ENCODE measurements around the gene ASCC1. TPM values are rescaled to one million over a fixed set of nuclear protein-coding genes. Genes with fewer than 3 reads are reported as not detected.
A peak's percentile ranks its signal among the peaks of the same experiment; 100 is the strongest.

Gene ASCC1
- total RNA-seq, 2 donors from 2014 or later = 14.8 to 38.3 TPM

DNA sequence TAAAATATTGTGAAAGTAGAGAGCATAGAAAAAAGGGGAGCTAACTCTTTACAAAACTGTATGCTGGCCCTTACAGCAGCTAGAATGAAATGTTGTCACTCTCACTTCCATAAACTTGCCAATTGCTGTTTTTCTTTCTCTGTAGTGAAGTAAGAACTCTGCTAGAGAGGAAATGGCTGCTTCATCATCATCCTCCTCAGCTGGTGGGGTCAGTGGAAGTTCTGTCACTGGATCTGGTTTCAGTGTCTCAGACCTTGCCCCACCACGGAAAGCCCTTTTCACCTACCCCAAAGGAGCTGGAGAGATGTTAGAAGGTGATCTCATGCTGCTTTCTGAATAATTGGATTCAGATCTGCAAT is 7.6 kb upstream of the ASCC1 start:
- H3K36me3 ChIP-seq = no peaks in the 10 kb centered on the region
- WGBS = 45% methylated on average over 1 of the region's 1 CpG
- intact Hi-C loops (cut with DNase I) = no loop called here
- TF ChIP-seq POLR2A (IDR thresholded peaks at IDR 0.05) = no peak
- TF ChIP-seq CTCF (IDR thresholded peaks at IDR 0.05) = no peak
- H3K27ac ChIP-seq = peak overlapping the region; percentile 65 to 66
- DNase-seq (ENCODE audit: low spot score) = no peak
- H3K9me3 ChIP-seq = no peaks in the 10 kb centered on the region
- no peaks in the 10 kb centered on the region for H3K4me1 ChIP-seq (replicated peaks)
- H3K4me3 ChIP-seq = no peak overlapping the region
- H3K27me3 ChIP-seq (replicated peaks; ENCODE audit: insufficient read depth) = no peaks in the 10 kb centered on the region

DNA sequence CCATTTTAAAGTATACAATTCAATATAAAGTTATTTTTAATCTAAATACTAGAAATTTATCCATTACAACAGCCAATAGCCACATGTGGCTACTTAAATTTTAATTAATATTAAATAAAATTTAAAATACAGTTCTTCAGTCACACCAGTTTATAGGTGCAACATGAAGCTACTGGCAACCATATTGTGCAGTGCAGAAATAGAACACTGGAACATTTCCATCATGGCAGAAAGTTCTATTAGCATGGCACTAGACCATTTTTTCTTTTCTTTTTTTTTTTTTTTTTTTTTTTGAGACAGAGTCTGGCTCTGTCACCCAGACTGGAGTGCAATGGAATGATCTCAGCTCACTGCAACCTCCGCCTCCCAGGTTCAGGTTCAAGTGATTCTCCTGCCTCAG is 5.2 kb upstream of the ASCC1 start:
- no peaks in the 10 kb centered on the region for H3K27me3 ChIP-seq (replicated peaks; ENCODE audit: insufficient read depth)
- H3K4me3 ChIP-seq = no peak overlapping the region
- intact Hi-C loops (cut with DNase I) = no loop called here
- 83% methylated on average over 1 of the region's 1 CpG for WGBS
- no peaks in the 10 kb centered on the region for H3K9me3 ChIP-seq
- no peak for TF ChIP-seq POLR2A (IDR thresholded peaks at IDR 0.05)
- no peak for TF ChIP-seq POLR2AphosphoS5 (IDR thresholded peaks at IDR 0.05)
- no peak for TF ChIP-seq CTCF (IDR thresholded peaks at IDR 0.05)
- no peak overlapping the region for H3K27ac ChIP-seq
- DNase-seq (ENCODE audit: low spot score) = no peak
- no peaks in the 10 kb centered on the region for H3K36me3 ChIP-seq
- no peaks in the 10 kb centered on the region for H3K4me1 ChIP-seq (replicated peaks)

DNA sequence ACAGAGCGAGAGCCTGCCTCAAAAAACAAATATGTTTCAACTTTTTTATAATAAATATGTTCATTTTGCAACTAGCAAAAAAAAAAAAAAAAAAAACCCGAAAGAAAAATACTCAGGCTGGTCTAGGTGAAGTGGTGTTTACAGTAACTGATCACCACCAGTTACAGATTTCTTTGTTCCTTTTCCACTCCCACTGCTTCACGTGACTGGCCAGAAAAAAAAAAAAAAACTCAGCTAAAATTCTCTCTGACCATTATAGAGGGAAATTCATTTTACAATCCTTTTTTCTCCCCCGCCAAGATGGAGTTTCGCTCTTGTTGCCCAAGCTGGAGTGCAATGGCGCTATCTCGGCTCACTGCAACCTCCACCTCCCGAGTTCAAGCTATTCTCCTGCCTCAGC is 4.6 kb upstream of the ASCC1 start:
- no peak for DNase-seq (ENCODE audit: low spot score)
- no peak overlapping the region for H3K27ac ChIP-seq
- no peaks in the 10 kb centered on the region for H3K36me3 ChIP-seq
- H3K27me3 ChIP-seq (replicated peaks; ENCODE audit: insufficient read depth) = no peaks in the 10 kb centered on the region
- 78% methylated on average over 8 of the region's 8 CpGs for WGBS
- intact Hi-C loops (cut with DNase I) = no loop called here
- H3K4me3 ChIP-seq = no peak overlapping the region
- TF ChIP-seq CTCF (IDR thresholded peaks at IDR 0.05) (no peak), POLR2A (IDR thresholded peaks at IDR 0.05) (no peak), POLR2AphosphoS5 (IDR thresholded peaks at IDR 0.05) (no peak)
- H3K4me1 ChIP-seq (replicated peaks) = no peaks in the 10 kb centered on the region
- no peaks in the 10 kb centered on the region for H3K9me3 ChIP-seq

- TF ChIP-seq POLR2AphosphoS5 (IDR thresholded peaks at IDR 0.05) (no peak), POLR2A (IDR thresholded peaks at IDR 0.05) (no peak), CTCF (IDR thresholded peaks at IDR 0.05) (no peak)
- intact Hi-C loops (cut with DNase I) = loop anchor here (5.0 to 10.0 kb wide), 3 partner anchors 38 to 255 kb away; partner anchors contain the start of gene CHST3
- Histone ChIP-seq H3K4me3 (no peak overlapping the region), H3K9me3 (no peaks in the 10 kb centered on the region), H3K27me3 (replicated peaks; ENCODE audit: insufficient read depth) (no peaks in the 10 kb centered on the region), H3K27ac (peak overlapping the region; percentile 61 to 76), H3K4me1 (replicated peaks) (no peaks in the 10 kb centered on the region), H3K36me3 (no peaks in the 10 kb centered on the region)
- 52% methylated on average over 6 of the region's 6 CpGs for WGBS
- DNase-seq (ENCODE audit: low spot score) = no peak
These were observed 3.2 kb upstream of the ASCC1 start for GRCh38 chr10:72219235-72219814.

- intact Hi-C loops (cut with DNase I) = loop anchor here (5.0 to 10.0 kb wide), 3 partner anchors 39 to 254 kb away; partner anchors contain the start of gene CHST3
These were observed 2.6 kb upstream of the ASCC1 start for GRCh38 chr10:72218726-72219125.

More at GRCh38 chr10:72218726-72219125, 2.6 kb upstream of the ASCC1 start:
- Histone ChIP-seq H3K27ac (peak overlapping the region; percentile 61 to 76), H3K27me3 (replicated peaks; ENCODE audit: insufficient read depth) (no peaks in the 10 kb centered on the region), H3K4me1 (replicated peaks) (no peaks in the 10 kb centered on the region), H3K36me3 (no peaks in the 10 kb centered on the region), H3K9me3 (no peaks in the 10 kb centered on the region), H3K4me3 (no peak overlapping the region)
- DNase-seq (ENCODE audit: low spot score) = no peak
- TF ChIP-seq CTCF (IDR thresholded peaks at IDR 0.05) (no peak), POLR2AphosphoS5 (IDR thresholded peaks at IDR 0.05) (no peak), POLR2A (IDR thresholded peaks at IDR 0.05) (no peak)
- 19% methylated on average over 2 of the region's 2 CpGs for WGBS
